Suppressor macrophage (primary cell): Measurements from ENCODE around the gene FBLN1.

ENCODE experiments used
- DNase-seq, 4 experiments: peaks; one replicate each; pipeline ENCODE4 v3.0.0-alpha.2; 2020 to 2022

The FBLN1 gene

GRCh38 chr22:45504373-45505341 is 2.0 kb downstream of the FBLN1 start:
- peak in 3 of 4 experiments; percentile 28 to 45 (median 41) for DNase-seq

- DNase-seq: no peak
Measured at GRCh38 chr22:45505991-45506747, 3.5 kb downstream of the FBLN1 start.

GRCh38 chr22:45506816-45507360 is 4.2 kb downstream of the FBLN1 start:
- DNase-seq: no peak

- DNase-seq: no peak
Measured at GRCh38 chr22:45507798-45508197, 5.1 kb downstream of the FBLN1 start.

GRCh38 chr22:45508814-45509213 is 6.1 kb downstream of the FBLN1 start:
- no peak for DNase-seq

GRCh38 chr22:45510376-45511232 is 7.9 kb downstream of the FBLN1 start:
- no peak for DNase-seq

GRCh38 chr22:45511847-45512261 is 9.2 kb downstream of the FBLN1 start:
- no peak for DNase-seq

GRCh38 chr22:45512363-45512762 is 9.7 kb downstream of the FBLN1 start:
- DNase-seq: no peak

- no peak for DNase-seq
Measured at GRCh38 chr22:45515676-45516075, 13.0 kb downstream of the FBLN1 start.

- no peak for DNase-seq
Measured at GRCh38 chr22:45516163-45516562, 13.5 kb downstream of the FBLN1 start.

GRCh38 chr22:45516923-45517675 is 14.4 kb downstream of the FBLN1 start:
- no peak for DNase-seq

GRCh38 chr22:45518136-45518535 is 15.5 kb downstream of the FBLN1 start:
- no peak for DNase-seq

GRCh38 chr22:45518580-45518991 is 15.9 kb downstream of the FBLN1 start:
- no peak for DNase-seq

- DNase-seq: no peak
Measured at GRCh38 chr22:45521178-45521577, 18.5 kb downstream of the FBLN1 start.

- DNase-seq: no peak
Measured at GRCh38 chr22:45522462-45522861, 19.8 kb downstream of the FBLN1 start.

GRCh38 chr22:45524157-45524556 is 21.5 kb downstream of the FBLN1 start:
- no peak for DNase-seq

- DNase-seq: no peak
Measured at GRCh38 chr22:45524966-45525365, 22.3 kb downstream of the FBLN1 start.

- DNase-seq: no peak
Measured at GRCh38 chr22:45525480-45525879, 22.8 kb downstream of the FBLN1 start.

- DNase-seq: no peak
Measured at GRCh38 chr22:45526281-45526680, 23.6 kb downstream of the FBLN1 start.

- no peak for DNase-seq
Measured at GRCh38 chr22:45526768-45527360, 24.2 kb downstream of the FBLN1 start.

GRCh38 chr22:45527456-45527855 is 24.8 kb downstream of the FBLN1 start:
- DNase-seq: no peak
